Activated B cell treated with CpG ODN at 0.5 μM for 24 hours (primary cell): ENCODE results near the gene COL12A1. TPM values are rescaled to one million over a fixed set of nuclear protein-coding genes. Genes with fewer than 3 reads are reported as not detected.

Experiments
- ATAC-seq: fragments of 200-7000 bp; cut with Tn5 transposase; one replicate; pipeline ENCODE4 v1.10.0; 2021; ENCODE audit warnings: low read depth, mild to moderate bottlenecking, moderate library complexity
- CTCF ChIA-PET: fragments of 350-600 bp; sonication (Branson Sonifier 250); formaldehyde crosslinking; loops from one replicate; lab custom pipeline; 2021; ENCODE audit warnings: antibody characterized with exemption; lab: Charles Lee
- POLR2A ChIA-PET: fragments of 350-600 bp; sonication (Branson Sonifier 250); formaldehyde crosslinking; loops from one replicate; lab custom pipeline; 2021; ENCODE audit warnings: antibody characterized with exemption; lab: Charles Lee
- DNase-seq: peaks from one replicate; pipeline ENCODE4 v3.0.0; 2022
- H3K27ac Mint-ChIP-seq: one replicate; pipeline ENCODE4 v1.8.0; 2020; ENCODE audit warnings: mixed read lengths
- H3K27me3 Mint-ChIP-seq: one replicate; pipeline ENCODE4 v1.8.0; 2021; ENCODE audit warnings: mixed read lengths
- H3K36me3 Mint-ChIP-seq: one replicate; pipeline ENCODE4 v1.8.0; 2021; ENCODE audit warnings: low read depth, mixed read lengths
- H3K4me1 Mint-ChIP-seq: one replicate; pipeline ENCODE4 v1.8.0; 2021; ENCODE audit warnings: mixed read lengths
- H3K4me3 Mint-ChIP-seq: one replicate; pipeline ENCODE4 v1.8.0; 2020; ENCODE audit warnings: mild to moderate bottlenecking, mixed read lengths
- H3K9me3 Mint-ChIP-seq: one replicate; pipeline ENCODE4 v1.8.0; 2020; ENCODE audit warnings: mixed read lengths
- intact Hi-C: fragments of 100-400 bp; cut with micrococcal nuclease; formaldehyde crosslinking; loops from one replicate; pipeline ENCODE4 v1.15.1; 2024
- total RNA-seq: library from RNA; stranded (reverse); gene quantifications from 2 replicates; pipeline ENCODE4 v1.2.3, GENCODE V29; 2022
- TF ChIP-seq, protein P1 (sequence below): fragments of 200-600 bp; IDR thresholded peaks from one replicate; pipeline ENCODE4 v1.8.0; 2022; ENCODE audit warnings: antibody characterized with exemption, mild to moderate bottlenecking

COL12A1 gene
- total RNA-seq, 1 donor from 2014 or later: not detected

DNA sequence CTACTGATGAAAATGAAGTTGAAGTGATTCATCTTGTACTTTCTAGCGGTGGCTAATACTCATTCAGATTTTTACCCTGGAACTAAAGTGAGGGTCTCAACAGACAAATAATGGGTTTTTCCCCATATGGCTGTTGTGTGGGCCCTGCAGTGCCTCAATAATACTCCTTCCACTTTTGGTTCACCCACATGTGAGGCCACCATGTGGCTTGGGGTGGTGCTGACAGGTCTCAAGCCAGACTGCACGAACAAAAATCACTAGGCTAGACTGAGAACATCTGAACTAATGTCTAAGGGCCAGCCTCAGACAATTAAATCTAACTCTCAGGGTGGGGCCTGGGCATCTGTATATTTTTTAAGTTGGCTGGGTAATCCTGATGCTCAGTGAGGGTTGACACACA, 7.9 kb upstream of the COL12A1 start:
- ATAC-seq (no peak), DNase-seq (no peak)
- intact Hi-C loops: no loop called here
- TF ChIP-seq, protein P1, sequence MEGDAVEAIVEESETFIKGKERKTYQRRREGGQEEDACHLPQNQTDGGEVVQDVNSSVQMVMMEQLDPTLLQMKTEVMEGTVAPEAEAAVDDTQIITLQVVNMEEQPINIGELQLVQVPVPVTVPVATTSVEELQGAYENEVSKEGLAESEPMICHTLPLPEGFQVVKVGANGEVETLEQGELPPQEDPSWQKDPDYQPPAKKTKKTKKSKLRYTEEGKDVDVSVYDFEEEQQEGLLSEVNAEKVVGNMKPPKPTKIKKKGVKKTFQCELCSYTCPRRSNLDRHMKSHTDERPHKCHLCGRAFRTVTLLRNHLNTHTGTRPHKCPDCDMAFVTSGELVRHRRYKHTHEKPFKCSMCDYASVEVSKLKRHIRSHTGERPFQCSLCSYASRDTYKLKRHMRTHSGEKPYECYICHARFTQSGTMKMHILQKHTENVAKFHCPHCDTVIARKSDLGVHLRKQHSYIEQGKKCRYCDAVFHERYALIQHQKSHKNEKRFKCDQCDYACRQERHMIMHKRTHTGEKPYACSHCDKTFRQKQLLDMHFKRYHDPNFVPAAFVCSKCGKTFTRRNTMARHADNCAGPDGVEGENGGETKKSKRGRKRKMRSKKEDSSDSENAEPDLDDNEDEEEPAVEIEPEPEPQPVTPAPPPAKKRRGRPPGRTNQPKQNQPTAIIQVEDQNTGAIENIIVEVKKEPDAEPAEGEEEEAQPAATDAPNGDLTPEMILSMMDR: no peak
- Mint-ChIP-seq H3K27ac (no peak overlapping the region), H3K4me3 (no peak overlapping the region), H3K36me3 (no peaks in the 10 kb centered on the region), H3K27me3 (peaks cover 52% of the 10 kb centered on the region), H3K9me3 (no peaks in the 10 kb centered on the region), H3K4me1 (peaks cover 7% of the 10 kb centered on the region)
- ChIA-PET CTCF (interaction anchor here (1.2 kb wide), 1 partner anchor 1475 kb away, joined by 5 read pairs; no protein-coding TSS in a partner anchor), POLR2A (no interaction called here)

DNA sequence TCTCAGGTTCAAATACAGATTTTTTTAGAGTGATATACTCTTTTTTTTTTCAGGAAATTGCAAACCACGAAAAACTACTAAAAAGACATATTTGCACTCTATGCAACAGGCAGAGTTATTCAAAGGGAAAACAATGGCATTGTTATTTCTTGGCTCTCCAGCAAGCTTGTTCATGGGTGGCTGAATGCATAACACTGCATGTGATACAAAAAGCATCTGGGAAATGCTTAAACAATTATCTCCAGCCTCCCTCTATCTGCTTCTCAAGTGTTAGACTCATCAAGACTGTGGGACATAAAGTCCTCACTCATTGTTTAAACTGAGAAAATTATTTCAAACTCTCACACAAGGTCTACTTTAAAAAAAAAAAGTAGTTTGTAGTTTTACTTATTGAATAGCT, 7.3 kb upstream of the COL12A1 start:
- Mint-ChIP-seq H3K27me3 (peaks cover 54% of the 10 kb centered on the region), H3K27ac (no peak overlapping the region), H3K4me1 (peaks cover 13% of the 10 kb centered on the region), H3K4me3 (no peak overlapping the region), H3K36me3 (no peaks in the 10 kb centered on the region), H3K9me3 (no peaks in the 10 kb centered on the region)
- ChIA-PET CTCF (interaction anchor here (1.2 kb wide), 1 partner anchor 1474 kb away, joined by 5 read pairs; no protein-coding TSS in a partner anchor), POLR2A (no interaction called here)
- intact Hi-C loops: no loop called here
- DNase-seq (no peak), ATAC-seq (no peak)
- TF ChIP-seq, protein P1: no peak

DNA sequence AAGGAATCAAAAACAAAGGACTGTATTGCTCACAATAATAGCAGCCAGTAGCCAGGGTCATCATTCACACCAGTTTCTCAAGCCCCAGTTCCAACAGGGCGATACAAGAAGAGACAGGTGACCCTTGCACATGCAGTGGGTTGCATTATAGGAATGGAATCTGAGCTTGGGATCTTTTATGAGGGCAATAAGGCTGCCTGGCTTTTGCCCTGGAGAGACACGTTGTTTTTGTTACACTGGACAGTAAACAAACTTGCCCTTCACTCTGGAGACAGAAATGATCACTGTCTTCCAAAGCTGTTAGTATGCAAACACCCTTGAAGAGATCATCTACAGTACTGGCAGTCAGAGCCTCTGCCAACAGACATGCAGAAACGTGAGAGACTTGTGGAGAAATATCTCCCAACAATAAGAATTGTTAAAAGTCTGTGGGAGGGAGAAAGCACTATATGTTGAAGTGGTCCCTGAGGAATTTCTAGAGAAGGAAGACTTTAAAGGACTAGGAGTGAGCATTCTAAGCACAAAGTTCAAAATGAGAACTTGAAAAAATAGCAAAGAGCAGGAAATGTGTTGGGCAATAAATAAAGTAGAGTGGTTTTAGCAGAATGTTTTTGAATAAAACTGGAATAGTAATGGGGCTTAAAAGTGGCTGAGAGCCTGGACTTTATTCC, 6.2 kb upstream of the COL12A1 start:
- ATAC-seq (no peak), DNase-seq (no peak)
- ChIA-PET POLR2A (no interaction called here), CTCF (interaction anchor here (0.6 to 10.6 kb wide), 13 partner anchors 8 to 1536 kb away, joined by 3 to 272 read pairs (median 3); no protein-coding TSS in a partner anchor)
- no peaks in the 10 kb centered on the region for H3K9me3 Mint-ChIP-seq
- no peaks in the 10 kb centered on the region for H3K36me3 Mint-ChIP-seq
- H3K4me3 Mint-ChIP-seq: no peak overlapping the region
- H3K27me3 Mint-ChIP-seq: peaks cover 55% of the 10 kb centered on the region
- no peak overlapping the region for H3K27ac Mint-ChIP-seq
- TF ChIP-seq, protein P1: no peak
- H3K4me1 Mint-ChIP-seq: peaks cover 20% of the 10 kb centered on the region
- intact Hi-C loops: loop anchor here (1.0 kb wide), 1 partner anchor 1473 kb away; no protein-coding TSS in a partner anchor

DNA sequence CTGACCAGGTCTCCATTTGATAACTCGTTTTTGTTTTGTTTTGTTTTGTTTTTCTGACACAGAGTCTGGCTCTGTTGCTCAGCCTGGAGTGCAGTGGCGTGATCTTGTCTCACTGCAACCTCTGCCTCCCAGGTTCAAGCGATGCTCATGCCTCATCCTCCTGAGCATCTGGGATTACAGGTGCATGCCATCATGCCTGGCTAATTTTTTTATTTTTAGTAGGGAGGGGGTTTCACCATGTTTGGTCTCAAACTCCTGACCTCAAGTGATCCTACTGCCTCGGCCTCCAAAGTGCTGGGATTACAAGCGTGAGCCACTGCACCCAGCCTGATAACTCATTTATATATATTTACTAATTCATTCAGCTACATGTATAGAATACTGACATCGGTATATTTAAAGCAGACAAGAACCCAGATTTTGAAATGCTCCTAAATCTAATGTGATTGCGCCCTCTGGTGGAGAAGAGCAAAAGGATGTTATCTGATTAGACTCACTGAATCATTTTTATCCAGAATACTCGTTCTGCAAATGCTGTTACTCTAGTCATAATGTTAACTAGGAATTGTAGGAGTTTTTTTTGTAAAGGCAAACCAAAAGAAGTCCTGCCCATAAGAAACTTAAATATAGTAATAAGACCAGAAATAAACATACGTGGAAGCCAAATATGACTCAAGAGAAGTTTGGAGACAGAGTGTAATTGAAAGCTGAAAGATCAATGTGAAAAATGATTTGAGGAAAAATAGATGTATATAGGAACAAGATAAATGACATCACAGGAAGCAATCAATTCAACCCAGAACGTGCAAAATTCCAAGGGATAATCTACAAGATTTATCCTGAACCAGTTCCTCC, 5.3 kb upstream of the COL12A1 start:
- no peak overlapping the region for H3K4me3 Mint-ChIP-seq
- TF ChIP-seq, protein P1: peak; percentile 40
- peaks cover 58% of the 10 kb centered on the region for H3K27me3 Mint-ChIP-seq
- H3K27ac Mint-ChIP-seq: no peak overlapping the region
- no peak for DNase-seq
- peaks cover 29% of the 10 kb centered on the region for H3K4me1 Mint-ChIP-seq
- H3K36me3 Mint-ChIP-seq: no peaks in the 10 kb centered on the region
- ATAC-seq: no peak
- CTCF ChIA-PET: interaction anchor here (0.6 to 10.6 kb wide), 19 partner anchors 9 to 1535 kb away, joined by 3 to 272 read pairs (median 3); no protein-coding TSS in a partner anchor
- no peaks in the 10 kb centered on the region for H3K9me3 Mint-ChIP-seq
- intact Hi-C loops: loop anchor here (1.0 kb wide), 1 partner anchor 1472 kb away; no protein-coding TSS in a partner anchor
- POLR2A ChIA-PET: interaction anchor here (0.7 kb wide), 1 partner anchor 1472 kb away, joined by 4 read pairs; no protein-coding TSS in a partner anchor
